GM12878 (cell line): ENCODE results near the gene SETD6. TPM values are rescaled to one million over a fixed set of nuclear protein-coding genes. Genes with fewer than 3 reads are reported as not detected.
A peak's percentile ranks its signal among the peaks of the same experiment; 100 is the strongest.

ENCODE experiments used
- ATAC-seq: fragments of 200-7000 bp; cut with Tn5 transposase; 3 replicates; pipeline ENCODE4 v1.9.1; 2020; ENCODE audit warnings: mild to moderate bottlenecking, moderate library complexity
- BruUV-seq: library from RNA; stranded (reverse); fragments of 400-500 nt; replicated peaks from 2 replicates; lab custom pipeline; 2021; lab: Mats Ljungman, UMichigan
- CTCF ChIA-PET: fragments of 300-600 bp; sonication (Branson Sonifier 250); formaldehyde crosslinking; extraction: SDS; loops from one replicate; lab custom pipeline; 2021; ENCODE audit warnings: inconsistent platforms; lab: Yijun Ruan, JAX
- POLR2A ChIA-PET: fragments of 350-600 bp; formaldehyde crosslinking; extraction: SDS; loops from one replicate; lab custom pipeline; 2021; ENCODE audit warnings: inconsistent platforms; lab: Charles Lee
- RAD21 ChIA-PET: fragments of 300-600 bp; sonication (Branson Sonifier 250); formaldehyde crosslinking; loops from one replicate; lab custom pipeline; 2023; ENCODE audit warnings: antibody characterized with exemption; ENCODE audit not compliant: unreplicated experiment; lab: Charles Lee
- SMC1A ChIA-PET: fragments of 300-600 bp; sonication (Branson Sonifier 250); formaldehyde crosslinking; loops from one replicate; lab custom pipeline; 2023; ENCODE audit not compliant: unreplicated experiment, uncharacterized antibody; lab: Charles Lee
- DNase-seq: peaks from one replicate; pipeline ENCODE4 v3.0.0-alpha.2; 2011; ENCODE audit warnings: low read depth, low spot score
- FAIRE-seq: peaks from 3 replicates; lab custom pipeline; 2011; peaks lifted over from hg19 to GRCh38; lab: Jason Lieb, UNC
- H2AFZ ChIP-seq: 2 replicates; pipeline ENCODE4 v1.6.0; 2011; ENCODE audit warnings: low read depth, low read length, control low read depth; ENCODE audit not compliant: control insufficient read depth
- H3K27ac ChIP-seq: 2 replicates; pipeline ENCODE4 v1.5.1; 2011; ENCODE audit warnings: control low read depth; ENCODE audit not compliant: control insufficient read depth, insufficient read depth
- H3K27me3 ChIP-seq, 2 experiments: replicated peaks in 1 of 2; 2 replicates each; pipeline versions ENCODE4 v1.6.0 to v1.6.1; 2011; ENCODE audit warnings: low read length in 1 of 2; ENCODE audit not compliant: control insufficient read depth in 2 of 2, insufficient read depth in 2 of 2
- H3K36me3 ChIP-seq, 2 experiments: 2 replicates each; pipeline ENCODE4 v1.5.1; 2011; ENCODE audit warnings: low read length in 1 of 2; ENCODE audit not compliant: control insufficient read depth in 2 of 2, insufficient read depth in 2 of 2
- H3K4me1 ChIP-seq: 2 replicates; pipeline ENCODE4 v1.6.1; 2011; ENCODE audit warnings: mild to moderate bottlenecking, low read length, moderate library complexity, mixed read lengths; ENCODE audit not compliant: control insufficient read depth, insufficient read depth
- H3K4me2 ChIP-seq: 2 replicates; pipeline ENCODE4 v1.6.0; 2011; ENCODE audit warnings: control low read depth; ENCODE audit not compliant: control insufficient read depth, insufficient read depth
- H3K4me3 ChIP-seq: fragments of 200-600 bp; sonication (generic); 2 replicates; pipeline ENCODE4 v1.5.1; 2016
- H3K79me2 ChIP-seq: 2 replicates; pipeline ENCODE4 v1.6.0; 2011; ENCODE audit warnings: low read length; ENCODE audit not compliant: control insufficient read depth, insufficient read depth
- H3K9ac ChIP-seq: 2 replicates; pipeline ENCODE4 v1.8.0; 2011; ENCODE audit warnings: low read length, control low read depth, mixed read lengths; ENCODE audit not compliant: control insufficient read depth, insufficient read depth
- H3K9me3 ChIP-seq: replicated peaks from 3 replicates; pipeline ENCODE4 v1.5.1; 2011; ENCODE audit warnings: mild to moderate bottlenecking, low read length; ENCODE audit not compliant: control insufficient read depth, insufficient read depth
- H4K20me1 ChIP-seq: 2 replicates; pipeline ENCODE4 v1.6.0; 2011; ENCODE audit not compliant: control insufficient read depth, insufficient read depth
- BMI1 ChIP-seq: fragments of 450-650 bp; IDR thresholded peaks from 2 replicates; pipeline ENCODE4 v1.6.1; 2016; ENCODE audit warnings: mild to moderate bottlenecking, moderate library complexity, borderline replicate concordance
- E2F8 ChIP-seq: fragments of 450-650 bp; IDR thresholded peaks from 2 replicates; pipeline ENCODE4 v1.6.1; 2018; ENCODE audit warnings: mild to moderate bottlenecking, low read depth, moderate library complexity; ENCODE audit not compliant: partially characterized antibody
- E4F1 ChIP-seq: fragments of 450-650 bp; IDR thresholded peaks from 2 replicates; pipeline ENCODE4 v1.6.1; 2018; ENCODE audit warnings: borderline replicate concordance, mild to moderate bottlenecking; ENCODE audit not compliant: partially characterized antibody
- GATAD2B ChIP-seq: fragments of 450-650 bp; conservative IDR thresholded peaks from 2 replicates; pipeline ENCODE4 v1.6.1; 2017; ENCODE audit warnings: low read depth, mild to moderate bottlenecking, moderate library complexity
- KDM1A ChIP-seq: fragments of 200-600 bp; sonication (generic); IDR thresholded peaks from 2 replicates; pipeline ENCODE4 v1.6.1; 2016; ENCODE audit warnings: borderline replicate concordance
- PAX8 ChIP-seq: fragments of 450-650 bp; IDR thresholded peaks from 2 replicates; pipeline ENCODE4 v1.6.1; 2017; ENCODE audit warnings: mild to moderate bottlenecking, moderate library complexity
- PBX3 ChIP-seq: IDR thresholded peaks from 2 replicates; pipeline ENCODE4 v1.6.1; 2011; ENCODE audit warnings: mild to moderate bottlenecking, low read depth, low read length, moderate library complexity; ENCODE audit not compliant: insufficient replicate concordance
- REST ChIP-seq: IDR thresholded peaks from 2 replicates; pipeline ENCODE4 v1.6.1; 2012; ENCODE audit warnings: mild to moderate bottlenecking, low read depth, low read length
- SIX5 ChIP-seq: IDR thresholded peaks from 2 replicates; pipeline ENCODE4 v1.6.1; 2011; ENCODE audit warnings: mild to moderate bottlenecking, low read depth, low read length, moderate library complexity; ENCODE audit not compliant: severe bottlenecking
- SREBF2 ChIP-seq: IDR thresholded peaks from 2 replicates; pipeline ENCODE4 v1.6.1; 2012; ENCODE audit warnings: mild to moderate bottlenecking, low read length
- ZNF274 ChIP-seq: IDR thresholded peaks from one replicate; pipeline ENCODE4 v1.8.0; 2011; ENCODE audit not compliant: insufficient read length, insufficient read depth
- WGBS: methylation state at CpG from one replicate; pipeline ENCODE4 v1.1.6; 2016; ENCODE audit warnings: low lambda C conversion rate; ENCODE audit not compliant: insufficient replicate concordance, insufficient coverage; ENCODE audit errors: missing lambda C conversion rate; 5-methylcytosine and 5-hydroxymethylcytosine counted together
- in situ Hi-C: fragments of 300-500 bp; cut with MboI; formaldehyde crosslinking; loops from 9 replicates; pipeline ENCODE4 v1.14.3; 2018; ENCODE audit warnings: mixed read lengths
- intact Hi-C: fragments of 100-400 bp; cut with micrococcal nuclease; formaldehyde crosslinking; loops from one replicate; pipeline ENCODE4 v1.14.2; 2022; ENCODE audit not compliant: unreplicated experiment
- polyA plus RNA-seq, 11 experiments: library from polyadenylated mRNA; depleted of rRNA in 4 of 11; unstranded in 6 of 11; stranded (reverse) in 5 of 11; fragments of >200 nt; fragmentation: Nextera tagmentation in 4 of 11; fragmentation: Illumina TruSeq in 1 of 11; extraction: Ambion mirVana in 4 of 11; extraction: Trizol in 1 of 11; gene quantifications; 1 replicate in 1 of 11; 2 replicates in 10 of 11; pipeline versions ENCODE4 v1.2.1 to v1.2.3, GENCODE V29; 2011 to 2016; ENCODE audit warnings: inconsistent platforms in 2 of 11, missing spikeins in 2 of 11, low read depth in 1 of 11
- total RNA-seq, 4 experiments: library from RNA; depleted of rRNA in 3 of 4; stranded (reverse); fragments of >200 nt in 3 of 4; fragmentation: Illumina TruSeq in 1 of 4; extraction: Trizol in 1 of 4; gene quantifications; 2 replicates each; pipeline versions ENCODE4 v1.2.1 to v1.2.3, GENCODE V29; 2013 to 2021

The SETD6 gene
- total and polyA plus RNA-seq, 10 of the 15 experiments (the other 5 are each of a cell fraction or from before 2014, with no cell fraction given), result 8.2 to 23.8 (median 16.2) TPM

GRCh38 chr16:58500430-58501241 lies 14.7 kb upstream of the SETD6 start:
- H3K9ac ChIP-seq, result no peak overlapping the region
- RAD21 ChIA-PET, result interaction anchor here (1.0 kb wide), 1 partner anchor 17 kb away, joined by 3 read pairs; no protein-coding TSS in a partner anchor
- H3K4me1 ChIP-seq, result peaks cover 14% of the 10 kb centered on the region
- FAIRE-seq (no peak), ATAC-seq (peak; percentile 38), DNase-seq (no peak)
- intact Hi-C loops (loop anchor here (5.0 kb wide), 1 partner anchor 237 kb away; no protein-coding TSS in a partner anchor), in situ Hi-C loops (loop anchor here (25.0 kb wide), 1 partner anchor 237 kb away; the partner anchor contains the start of gene GOT2)
- no peaks in the 10 kb centered on the region for H3K79me2 ChIP-seq
- no TSS peak for BruUV-seq
- H4K20me1 ChIP-seq, result no peaks in the 10 kb centered on the region
- H3K4me3 ChIP-seq, result peak overlapping the region; percentile 39
- POLR2A ChIA-PET, result interaction anchor here (0.6 kb wide), 1 partner anchor 164 kb away, joined by 3 read pairs; no protein-coding TSS in a partner anchor
- peaks cover 0 to 5% of the 10 kb centered on the region in 2 experiments; a peak in 1 of 4 replicates for H3K27me3 ChIP-seq
- no peak overlapping the region for H3K27ac ChIP-seq
- no peaks in the 10 kb centered on the region for H3K36me3 ChIP-seq
- SMC1A ChIA-PET, result interaction anchor here (0.7 kb wide), 2 partner anchors 164 to 256 kb away, joined by 3 to 5 read pairs; no protein-coding TSS in a partner anchor
- 7% methylated on average over 36 of the region's 36 CpGs for WGBS
- CTCF ChIA-PET, result interaction anchor here (0.8 to 1.9 kb wide), 3 partner anchors 13 to 164 kb away, joined by 3 to 9 read pairs (median 6); no protein-coding TSS in a partner anchor
- H2AFZ ChIP-seq, result peak overlapping the region; percentile 45; the same call in 1 of the 2 replicates
- H3K4me2 ChIP-seq, result peak overlapping the region; percentile 89
- H3K9me3 ChIP-seq, result no peaks in the 10 kb centered on the region
- no peak for TF ChIP-seq SIX5
- TF ChIP-seq KDM1A, result no peak
- TF ChIP-seq ZNF274, result no peak
- TF ChIP-seq GATAD2B, result no peak
- no peak for TF ChIP-seq REST
- TF ChIP-seq E4F1, result no peak
- no peak for TF ChIP-seq PAX8
- no peak for TF ChIP-seq BMI1
- TF ChIP-seq SREBF2, result no peak
- TF ChIP-seq E2F8, result no peak
- no peak for TF ChIP-seq PBX3
